Colonic mucosa (tissue), 4 donors: ENCODE measurements around the gene ANKH. TPM values are rescaled to one million over a fixed set of nuclear protein-coding genes. Genes with fewer than 3 reads are reported as not detected.

Experiments
- DNase-seq: peaks from one replicate; pipeline ENCODE4 v3.0.0-alpha.2; 2020
- H3K27ac ChIP-seq: fragments of 200-600 bp; one replicate; pipeline ENCODE4 v1.8.0; 2021
- H3K27me3 ChIP-seq: fragments of 200-600 bp; one replicate; pipeline ENCODE4 v1.8.0; 2021
- H3K36me3 ChIP-seq: fragments of 200-600 bp; one replicate; pipeline ENCODE4 v1.8.0; 2021
- H3K4me1 ChIP-seq: fragments of 200-600 bp; one replicate; pipeline ENCODE4 v1.8.0; 2021; ENCODE audit warnings: mild to moderate bottlenecking
- H3K4me3 ChIP-seq: fragments of 200-600 bp; one replicate; pipeline ENCODE4 v1.8.0; 2021
- H3K9ac ChIP-seq, 2 donors: one replicate each; pipeline ENCODE4 v1.7.0; 2013; ENCODE audit warnings: control low read depth in 2 of 2, low read depth in 2 of 2, low read length in 2 of 2
- H3K9me3 ChIP-seq: fragments of 200-600 bp; one replicate; pipeline ENCODE4 v1.8.0; 2021
- CTCF ChIP-seq: fragments of 200-600 bp; IDR thresholded peaks from one replicate; pipeline ENCODE4 v1.8.0; 2022; ENCODE audit warnings: antibody characterized with exemption, mild to moderate bottlenecking
- intact Hi-C: fragments of 100-400 bp; cut with DNase I; formaldehyde crosslinking; loops from one replicate; pipeline ENCODE4 v1.14.1; 2022
- total RNA-seq, 2 donors: library from RNA; stranded (reverse); fragmentation: NEBNext Ultra II Directional in 1 of 2; extraction: Animal tissue kit (Norgen Biotek cat#: 25700) in 1 of 2; gene quantifications; one replicate each; pipeline ENCODE4 v1.2.1, GENCODE V29; 2021
- donor health status: healthy.
- donor health status: DM: no; HTN: no; CAD: no.
- donor health status: DM: no; HTN: no; CAD: no.

The ANKH gene
- total RNA-seq, 2 donors from 2014 or later: 81.8 to 103 TPM

DNA sequence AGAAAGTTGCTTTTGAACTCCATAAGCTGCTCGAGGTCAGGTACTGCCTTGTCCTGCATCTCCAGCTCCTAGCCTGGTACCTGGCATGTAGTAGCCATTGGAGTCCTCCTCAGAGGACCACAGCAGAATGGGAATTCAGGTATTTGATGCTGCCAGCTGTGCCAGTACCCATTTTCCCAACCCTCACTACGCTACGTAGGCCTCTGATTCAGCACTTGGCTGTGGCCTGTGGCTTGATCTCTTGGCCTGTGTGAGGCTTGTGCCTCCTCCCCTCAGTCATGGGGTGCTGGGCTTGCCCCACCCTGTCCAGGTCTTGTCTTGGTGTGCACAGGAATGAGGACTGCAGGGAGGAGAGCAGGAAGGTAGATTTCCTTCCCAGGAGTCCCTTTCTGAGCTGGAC is 195.3 kb downstream of the ANKH start:
- no peak overlapping the region for H3K9ac ChIP-seq
- H3K27me3 ChIP-seq: no peaks in the 10 kb centered on the region
- H3K27ac ChIP-seq: no peak overlapping the region
- DNase-seq: no peak
- H3K4me1 ChIP-seq: peaks cover 6% of the 10 kb centered on the region
- TF ChIP-seq CTCF: no peak
- intact Hi-C loops: no loop called here
- H3K36me3 ChIP-seq: peaks cover under 1% of the 10 kb centered on the region
- H3K4me3 ChIP-seq: no peak overlapping the region
- no peaks in the 10 kb centered on the region for H3K9me3 ChIP-seq

DNA sequence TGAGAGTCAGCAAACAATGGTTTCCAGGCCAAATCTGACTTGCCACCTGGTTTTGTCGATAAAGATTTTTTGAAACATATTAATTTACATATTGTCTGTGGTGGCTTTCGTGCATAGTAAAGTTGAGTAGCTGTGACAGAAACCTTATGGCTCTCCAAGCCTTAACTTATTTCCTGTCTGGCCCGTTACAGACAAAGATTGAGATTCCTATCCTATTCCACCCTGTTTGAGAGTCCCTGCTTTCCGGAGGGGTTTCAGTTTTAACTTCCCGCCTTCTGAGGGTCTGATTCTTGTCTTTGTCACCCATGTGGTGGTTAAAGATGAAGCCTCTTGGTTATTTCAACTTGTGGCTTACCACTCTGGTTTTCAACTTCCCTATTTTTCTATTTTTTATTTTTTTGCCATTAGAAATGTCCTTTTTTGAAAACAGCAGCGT is 195.7 kb downstream of the ANKH start:
- no peaks in the 10 kb centered on the region for H3K9me3 ChIP-seq
- peaks cover 9% of the 10 kb centered on the region for H3K4me1 ChIP-seq
- H3K9ac ChIP-seq: no peak overlapping the region
- DNase-seq: no peak
- no peaks in the 10 kb centered on the region for H3K36me3 ChIP-seq
- no peak overlapping the region for H3K27ac ChIP-seq
- intact Hi-C loops: no loop called here
- H3K4me3 ChIP-seq: no peak overlapping the region
- H3K27me3 ChIP-seq: no peaks in the 10 kb centered on the region
- TF ChIP-seq CTCF: no peak

DNA sequence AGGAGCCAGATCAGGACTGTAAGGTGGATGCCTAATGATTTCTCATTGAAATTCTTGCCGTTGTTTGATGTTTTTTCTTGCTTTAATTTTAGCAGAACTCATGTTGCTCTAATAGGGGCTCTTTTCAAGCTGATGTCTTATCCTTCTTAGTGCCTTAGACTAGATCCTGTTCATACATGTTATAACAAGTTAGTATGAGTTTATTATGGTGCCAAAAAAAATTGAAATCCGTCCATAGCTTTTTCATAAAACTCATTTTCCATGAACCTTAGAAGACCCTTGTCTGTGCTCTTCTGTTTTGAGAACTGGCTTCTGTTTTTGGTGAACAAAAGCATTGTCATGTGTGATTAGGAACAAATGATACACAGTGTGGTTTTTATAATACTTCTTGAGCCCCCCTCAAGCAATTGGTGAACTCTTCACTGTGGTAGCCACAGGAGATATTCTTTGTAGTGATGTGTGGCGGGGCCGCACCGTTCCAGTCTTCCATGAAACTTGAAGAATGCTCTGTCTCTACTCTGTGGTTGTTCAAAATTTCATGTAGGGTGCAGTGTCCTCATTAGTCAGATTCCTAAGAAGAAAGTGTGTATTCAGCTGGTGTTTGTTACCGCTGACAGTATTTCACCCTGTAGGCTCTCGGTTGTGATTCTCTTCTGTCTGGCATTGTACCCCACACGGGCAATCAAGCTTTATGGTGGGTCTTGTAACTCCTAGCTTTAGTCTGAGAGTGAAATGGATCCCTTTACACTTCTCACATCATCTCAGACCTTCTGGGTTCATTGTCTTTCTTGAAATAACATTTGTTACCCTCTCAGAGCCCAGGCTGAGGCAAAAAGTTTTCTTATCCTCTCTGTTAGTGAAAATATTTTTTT is 196.4 kb downstream of the ANKH start:
- Histone ChIP-seq H3K4me1 (peaks cover 13% of the 10 kb centered on the region), H3K27me3 (no peaks in the 10 kb centered on the region), H3K9me3 (no peaks in the 10 kb centered on the region), H3K27ac (no peak overlapping the region), H3K36me3 (no peaks in the 10 kb centered on the region), H3K4me3 (no peak overlapping the region), H3K9ac (no peak overlapping the region)
- intact Hi-C loops: no loop called here
- no peak for DNase-seq
- no peak for TF ChIP-seq CTCF

DNA sequence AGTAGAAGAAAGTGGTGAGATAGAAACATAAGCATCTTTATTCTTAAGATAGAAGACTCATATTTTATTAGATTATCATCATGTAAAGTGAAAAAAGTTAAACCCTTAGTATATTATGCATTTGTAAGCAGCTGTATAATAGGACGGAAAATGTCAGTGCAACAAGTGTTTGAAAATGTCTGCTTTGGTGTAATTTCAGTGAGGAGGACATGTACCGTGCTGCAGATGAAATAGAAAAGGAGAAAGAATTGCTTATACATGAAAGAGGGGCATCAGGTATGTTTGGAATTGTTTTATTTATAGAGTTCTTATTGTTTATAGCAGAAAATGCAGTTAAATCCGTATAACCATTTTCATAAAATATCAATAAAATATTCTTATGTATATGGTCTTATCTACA is 198.1 kb downstream of the ANKH start:
- H3K4me1 ChIP-seq: peaks cover 17% of the 10 kb centered on the region
- no peaks in the 10 kb centered on the region for H3K27me3 ChIP-seq
- intact Hi-C loops: no loop called here

More for the DNA sequence above, 198.1 kb downstream of the ANKH start:
- Histone ChIP-seq H3K4me3 (no peak overlapping the region), H3K9me3 (no peaks in the 10 kb centered on the region), H3K9ac (no peak overlapping the region), H3K27ac (no peak overlapping the region), H3K36me3 (no peaks in the 10 kb centered on the region)
- DNase-seq: no peak
- TF ChIP-seq CTCF: no peak
